HG03460 (cell line): Measurements from ENCODE around the gene SCUBE1.

ENCODE experiments used
- ATAC-seq: cut with Tn5 transposase; IDR thresholded peaks from one replicate; pipeline ENCODE4 v1.9.1; 2021; ENCODE audit not compliant: unreplicated experiment

Gene SCUBE1

GRCh38 chr22:43262990-43263644 is 80.1 kb downstream of the SCUBE1 start:
- no peak for ATAC-seq

- no peak for ATAC-seq
Measured at GRCh38 chr22:43260331-43261231, 82.6 kb downstream of the SCUBE1 start.

- no peak for ATAC-seq
Measured at GRCh38 chr22:43257961-43258360, 85.2 kb downstream of the SCUBE1 start.

- no peak for ATAC-seq
Measured at GRCh38 chr22:43257549-43257948, 85.6 kb downstream of the SCUBE1 start.

DNA sequence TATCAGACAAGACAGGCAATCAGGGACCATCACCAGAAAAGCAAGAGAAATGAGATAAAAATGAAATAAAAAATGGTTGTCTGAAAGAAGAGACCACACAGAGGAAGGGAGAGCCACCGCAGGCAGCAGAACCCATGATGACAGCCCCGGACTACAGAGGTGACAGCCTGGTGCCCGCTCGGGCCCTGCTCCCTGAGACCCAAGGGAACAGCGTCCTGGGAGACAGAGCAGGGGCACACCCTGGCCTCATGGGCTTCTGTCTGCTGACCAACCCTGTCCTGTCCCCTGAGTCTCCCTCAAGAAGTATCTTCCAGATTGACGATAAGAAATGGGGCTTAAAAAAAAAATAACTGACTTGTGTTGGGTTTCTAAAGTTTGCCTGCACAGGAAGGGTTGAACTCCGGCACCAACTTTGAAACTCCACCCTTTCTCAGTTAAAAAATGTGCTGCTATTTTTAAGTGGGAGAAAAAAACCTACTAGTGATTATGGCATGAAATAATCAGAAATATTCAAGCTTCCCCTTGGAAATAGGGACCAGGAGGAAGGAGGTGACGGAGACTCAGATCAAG is 86.1 kb downstream of the SCUBE1 start:
- ATAC-seq, result no peak

- no peak for ATAC-seq
Measured at GRCh38 chr22:43256569-43256968, 86.6 kb downstream of the SCUBE1 start.

DNA sequence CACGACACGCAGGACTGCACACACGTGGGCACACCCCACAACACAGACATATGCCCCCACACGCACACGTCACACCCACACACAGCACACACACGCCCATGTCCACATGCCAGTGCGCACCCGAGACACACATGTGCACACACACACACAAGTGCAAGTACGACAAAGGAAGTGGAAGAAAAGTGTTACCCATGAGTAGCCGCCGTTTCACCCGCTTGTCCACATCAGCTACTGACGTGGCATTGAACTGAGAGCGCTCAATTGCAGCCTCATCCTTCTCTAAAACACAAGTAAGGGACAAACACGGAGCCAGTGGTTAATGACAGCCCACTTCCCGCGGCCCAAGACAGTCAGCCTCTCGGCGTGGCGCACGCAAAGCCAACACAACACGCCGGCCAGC is 87.9 kb downstream of the SCUBE1 start:
- no peak for ATAC-seq

- ATAC-seq, result no peak
Measured at GRCh38 chr22:43253839-43254238, 89.3 kb downstream of the SCUBE1 start.

- no peak for ATAC-seq
Measured at GRCh38 chr22:43252319-43252718, 90.9 kb downstream of the SCUBE1 start.

- no peak for ATAC-seq
Measured at GRCh38 chr22:43249789-43250471, 93.2 kb downstream of the SCUBE1 start.

- no peak for ATAC-seq
Measured at GRCh38 chr22:43247546-43248260, 95.5 kb downstream of the SCUBE1 start.

- no peak for ATAC-seq
Measured at GRCh38 chr22:43246188-43246587, 97.0 kb downstream of the SCUBE1 start.

DNA sequence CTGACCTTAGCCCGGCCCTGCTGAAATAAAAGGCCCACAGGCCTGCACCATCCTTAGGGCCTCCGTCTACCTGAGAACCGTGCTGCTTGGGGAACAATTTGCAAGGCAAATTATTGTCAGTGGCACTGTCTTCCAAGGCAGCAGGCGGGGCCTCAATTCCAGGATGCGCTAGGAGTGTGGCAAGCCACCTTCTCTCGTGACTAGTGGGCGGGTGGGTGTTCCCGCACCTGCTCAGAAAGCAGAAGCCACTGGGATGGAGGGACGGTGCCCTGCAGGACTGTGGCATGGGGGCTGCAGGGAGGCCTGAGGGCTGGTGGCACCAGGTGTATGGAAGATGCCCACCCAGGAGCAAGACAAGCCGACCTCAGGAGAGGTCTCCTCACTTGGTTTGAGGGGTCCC is 97.5 kb downstream of the SCUBE1 start:
- no peak for ATAC-seq

- no peak for ATAC-seq
Measured at GRCh38 chr22:43244803-43245527, 98.2 kb downstream of the SCUBE1 start.

DNA sequence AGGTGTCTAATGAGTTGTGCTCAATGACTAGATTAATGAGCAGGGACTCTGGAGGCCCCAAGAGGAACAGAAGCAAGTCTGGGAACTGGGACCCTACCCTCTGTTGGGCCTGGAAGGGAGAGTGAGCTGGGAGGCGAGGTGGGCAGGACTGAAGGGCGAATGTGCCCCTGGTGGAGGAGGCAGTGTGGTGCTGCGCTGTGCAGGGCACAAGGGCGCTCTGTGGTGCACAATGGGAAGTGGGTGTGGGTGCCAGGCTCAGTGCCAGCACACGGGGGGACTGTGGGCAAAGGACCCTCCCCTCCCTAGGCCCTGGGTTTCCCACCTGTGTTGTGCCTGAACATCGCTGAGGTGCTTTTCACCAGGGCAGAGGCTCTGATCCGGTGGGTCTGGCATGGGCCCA is 98.8 kb downstream of the SCUBE1 start:
- no peak for ATAC-seq

DNA sequence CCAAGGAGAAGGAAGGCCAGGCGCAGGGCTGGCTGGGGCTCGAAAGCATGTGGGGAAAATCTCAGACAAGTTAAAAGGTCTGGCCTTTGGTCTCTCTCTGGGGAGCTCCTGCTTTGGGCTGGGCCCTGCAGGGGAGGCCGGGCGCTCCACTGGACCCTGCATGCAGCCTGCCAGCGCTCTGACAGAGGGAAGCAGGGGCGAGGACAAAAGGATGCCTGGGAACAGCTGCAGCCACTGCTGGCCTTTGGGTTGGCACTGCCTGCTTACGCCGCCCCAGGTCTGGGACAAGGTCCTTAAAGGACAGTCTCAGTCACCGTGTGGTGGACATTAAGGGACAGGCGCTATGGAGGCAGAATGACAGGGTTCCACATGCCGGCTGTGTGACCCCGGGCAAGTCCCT is 99.8 kb downstream of the SCUBE1 start:
- no peak for ATAC-seq

DNA sequence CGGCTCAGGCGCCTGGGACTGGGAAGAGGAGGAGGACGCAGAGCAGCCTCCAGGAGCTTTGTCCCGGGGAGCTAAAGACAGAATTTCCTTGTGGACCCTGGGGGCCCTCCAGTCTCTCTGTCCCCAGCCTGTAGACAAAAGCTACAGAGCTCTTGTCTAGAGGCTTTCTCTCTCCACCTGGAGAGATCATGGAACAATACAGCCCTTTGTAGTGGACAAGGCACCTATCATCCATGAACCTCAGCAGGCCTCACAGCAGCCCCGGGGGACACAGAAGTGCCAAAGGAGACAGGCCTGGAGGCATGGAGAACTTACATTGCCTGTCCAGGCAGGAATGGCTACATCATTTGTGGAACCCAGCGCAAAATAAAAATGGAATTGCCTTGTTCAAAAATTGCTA is 100.5 kb downstream of the SCUBE1 start:
- no peak for ATAC-seq

GRCh38 chr22:43241699-43242386 is 101.3 kb downstream of the SCUBE1 start:
- no peak for ATAC-seq

DNA sequence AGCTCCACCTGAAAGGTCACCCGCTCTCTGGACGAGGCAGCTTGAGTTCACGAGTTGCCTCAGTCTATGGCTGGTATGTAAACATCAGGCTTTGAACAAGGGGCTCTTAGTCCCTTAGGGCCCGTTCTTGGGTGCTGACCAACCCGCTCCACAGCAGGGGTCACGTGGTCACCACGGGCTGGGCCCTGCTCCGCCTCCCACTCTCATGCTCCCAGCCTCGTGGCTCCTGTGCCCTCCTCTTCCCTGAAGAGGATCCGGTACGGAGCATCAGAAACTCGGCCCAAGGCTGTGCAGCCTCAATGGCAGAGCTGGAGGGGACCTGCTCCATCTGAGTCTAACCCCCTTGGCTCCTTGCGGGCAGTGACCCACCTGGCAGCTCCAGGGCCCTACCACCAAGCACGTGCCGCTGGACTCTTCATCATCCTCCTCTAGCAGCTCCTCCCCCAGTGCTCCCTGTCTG is 102.0 kb downstream of the SCUBE1 start:
- no peak for ATAC-seq

GRCh38 chr22:43240614-43241013 is 102.6 kb downstream of the SCUBE1 start:
- no peak for ATAC-seq
